Measurements from ENCODE around the gene LUZP2. TPM values are rescaled to one million over a fixed set of nuclear protein-coding genes. Genes with fewer than 3 reads are reported as not detected.

Gene LUZP2
- polyA plus RNA-seq, 3 donors: 0.04 to 0.34 TPM; not detected in 1

- 80 to 91% (median 90%) methylated on average over 3 of the region's 3 CpGs for WGBS, 3 donors
- H3K27ac ChIP-seq (ENCODE audit: low read depth, low read length): no peak overlapping the region
These were observed 46.9 kb downstream of the LUZP2 start for GRCh38 chr11:24543771-24544170.

DNA sequence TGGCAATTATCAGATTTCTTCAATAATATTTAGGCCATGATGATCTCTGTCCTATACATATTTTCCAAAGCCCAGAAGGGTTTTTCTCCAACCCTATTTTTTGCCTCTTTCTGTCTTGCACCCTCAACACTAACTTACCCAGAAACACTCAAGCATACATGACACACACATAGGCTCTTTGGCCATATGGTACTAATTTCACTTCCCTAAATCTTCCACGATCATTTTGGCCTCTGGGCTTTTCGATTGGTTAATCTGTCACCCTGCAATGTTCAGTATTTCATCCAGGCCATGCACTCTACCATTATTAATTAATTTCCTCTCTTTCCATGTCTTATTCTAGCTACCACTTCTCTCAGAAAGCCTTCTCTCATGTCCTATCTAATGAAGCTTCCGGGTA is 59.8 kb downstream of the LUZP2 start:
- WGBS, 3 donors: 62 to 79% (median 76%) methylated on average over 3 of the region's 3 CpGs
- H3K27ac ChIP-seq (ENCODE audit: low read depth, low read length): no peak overlapping the region

GRCh38 chr11:24559315-24559714 is 62.5 kb downstream of the LUZP2 start:
- no peak overlapping the region for H3K27ac ChIP-seq (ENCODE audit: low read depth, low read length)

GRCh38 chr11:24560324-24560723 is 63.5 kb downstream of the LUZP2 start:
- WGBS, 3 donors: 50 to 79% (median 78%) methylated on average over 4 of the region's 4 CpGs
- no peak overlapping the region for H3K27ac ChIP-seq (ENCODE audit: low read depth, low read length)

- no peak overlapping the region for H3K27ac ChIP-seq (ENCODE audit: low read depth, low read length)
These were observed 70.5 kb downstream of the LUZP2 start for GRCh38 chr11:24567380-24567779.

DNA sequence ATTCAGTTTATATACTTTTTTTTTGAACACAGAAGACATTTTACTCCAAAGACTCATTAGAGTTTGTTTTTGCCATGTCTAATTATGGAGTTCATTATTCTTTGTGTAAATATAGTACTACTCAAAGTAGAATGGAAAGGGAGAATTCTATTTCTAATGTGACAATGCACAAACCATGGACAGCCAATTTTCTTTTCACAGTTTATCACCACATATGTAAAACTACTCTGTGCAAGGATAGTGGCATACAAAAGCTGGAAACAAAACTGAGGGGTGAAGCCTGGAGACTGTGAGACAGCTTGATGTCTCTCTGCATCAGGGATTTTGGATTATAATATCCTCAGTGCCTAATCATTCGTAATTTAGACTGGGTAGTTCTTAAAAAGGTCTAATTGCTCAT is 75.5 kb downstream of the LUZP2 start:
- 72 to 91% (median 90%) methylated on average over 1 of the region's 1 CpG for WGBS, 3 donors
- H3K27ac ChIP-seq (ENCODE audit: low read depth, low read length): no peak overlapping the region

DNA sequence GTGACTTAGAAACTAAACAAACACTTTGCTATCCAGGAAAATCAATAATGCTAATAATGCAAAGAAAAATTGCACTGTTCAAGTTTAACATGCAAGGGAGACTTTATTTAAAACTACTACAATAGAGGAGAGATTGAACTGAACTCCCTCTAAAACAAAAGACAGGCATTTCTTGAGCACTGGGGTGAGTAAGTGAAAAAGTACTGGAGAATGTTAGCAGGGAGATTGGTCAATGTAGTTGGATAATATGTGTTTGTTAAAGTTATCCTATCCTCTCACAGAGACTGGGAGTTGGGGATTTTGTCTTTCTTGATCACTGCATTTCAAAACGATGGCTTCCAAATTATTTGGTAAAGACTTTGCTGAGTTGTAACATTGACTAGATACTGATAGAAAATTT is 77.6 kb downstream of the LUZP2 start:
- H3K27ac ChIP-seq (ENCODE audit: low read depth, low read length): no peak overlapping the region
- 54 to 60% (median 57%) methylated on average over 1 of the region's 1 CpG for WGBS, 3 donors

DNA sequence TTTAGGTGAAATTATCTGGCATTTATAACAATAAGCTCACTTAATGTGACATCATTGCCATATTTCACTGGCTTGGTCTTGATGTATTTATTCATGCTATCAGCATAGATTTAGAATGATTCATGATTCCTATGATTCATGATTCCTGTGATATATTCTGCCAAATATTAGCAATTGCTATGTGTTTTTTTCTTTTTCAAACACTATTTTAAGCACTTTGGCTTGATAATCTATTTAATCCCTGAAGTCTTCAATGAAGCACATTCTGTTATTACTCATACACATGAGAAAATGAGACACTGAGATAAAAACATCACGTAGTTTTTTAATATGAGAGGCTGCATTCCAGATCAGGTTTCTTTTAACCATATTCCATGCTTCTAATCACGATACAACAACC is 78.5 kb downstream of the LUZP2 start:
- no peak overlapping the region for H3K27ac ChIP-seq (ENCODE audit: low read depth, low read length)
- WGBS, 3 donors: 37 to 58% (median 39%) methylated on average over 2 of the region's 2 CpGs

DNA sequence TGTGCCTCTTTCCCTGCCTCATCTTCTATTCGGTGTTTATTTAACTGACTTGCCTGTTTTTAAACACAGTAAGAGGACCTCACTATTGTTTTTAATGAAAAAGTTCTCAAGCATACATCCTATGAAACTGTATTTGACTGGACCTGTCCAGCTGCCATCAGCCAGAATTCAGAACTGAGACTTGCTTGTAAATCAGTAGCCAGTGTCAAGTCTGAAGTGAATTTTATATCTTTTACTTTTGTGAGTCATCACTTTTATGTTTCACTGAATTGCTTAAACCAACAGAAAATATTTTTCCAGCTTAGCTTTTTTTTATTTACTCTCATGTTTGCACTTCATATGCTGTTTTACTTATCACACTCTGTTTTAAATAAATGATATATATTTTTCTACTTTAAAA is 88.3 kb downstream of the LUZP2 start:
- 82 to 91% (median 86%) methylated on average over 1 of the region's 1 CpG for WGBS, 3 donors

GRCh38 chr11:24587635-24588034 is 90.8 kb downstream of the LUZP2 start:
- H3K27ac ChIP-seq (ENCODE audit: low read depth, low read length): no peak overlapping the region

More for the DNA sequence above, 88.3 kb downstream of the LUZP2 start:
- H3K27ac ChIP-seq (ENCODE audit: low read depth, low read length): no peak overlapping the region

- WGBS, 3 donors: 79 to 85% (median 85%) methylated on average over 3 of the region's 3 CpGs
- H3K27ac ChIP-seq (ENCODE audit: low read depth, low read length): no peak overlapping the region
These were observed 91.2 kb downstream of the LUZP2 start for GRCh38 chr11:24588081-24588480.

GRCh38 chr11:24589064-24589463 is 92.2 kb downstream of the LUZP2 start:
- WGBS, 3 donors: 40 to 46% (median 40%) methylated on average over 1 of the region's 1 CpG
- H3K27ac ChIP-seq (ENCODE audit: low read depth, low read length): no peak overlapping the region

DNA sequence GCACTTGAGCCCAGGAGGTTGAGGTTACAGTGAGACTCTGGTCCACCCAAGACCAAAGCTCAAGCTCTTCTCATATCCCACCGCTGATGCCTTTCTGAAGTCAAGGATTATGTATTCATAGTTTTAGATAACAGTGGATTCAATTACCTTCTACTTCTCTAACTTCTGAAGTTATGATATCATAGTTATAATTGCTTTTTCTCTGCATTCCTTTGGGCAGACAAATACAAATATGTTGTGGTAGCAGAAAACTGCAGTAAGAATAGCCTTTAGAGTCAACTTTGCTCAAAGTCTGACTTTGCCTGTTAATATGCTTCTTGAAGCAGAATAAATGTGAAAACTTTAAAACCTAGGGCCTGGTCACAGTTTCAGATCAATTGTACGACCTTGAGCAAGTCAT is 94.4 kb downstream of the LUZP2 start:
- H3K27ac ChIP-seq (ENCODE audit: low read depth, low read length): no peak overlapping the region
- 58 to 67% (median 64%) methylated on average over 2 of the region's 2 CpGs for WGBS, 3 donors

- H3K27ac ChIP-seq (ENCODE audit: low read depth, low read length): no peak overlapping the region
- WGBS, 3 donors: 60 to 78% (median 72%) methylated on average over 2 of the region's 2 CpGs
These were observed 95.5 kb downstream of the LUZP2 start for GRCh38 chr11:24592360-24592759.

GRCh38 chr11:24593332-24593731 is 96.5 kb downstream of the LUZP2 start:
- 68 to 82% (median 71%) methylated on average over 4 of the region's 4 CpGs for whole genome bisulfite sequencing, 3 donors
- no peak overlapping the region for H3K27ac ChIP-seq (ENCODE audit: low read depth, low read length)

DNA sequence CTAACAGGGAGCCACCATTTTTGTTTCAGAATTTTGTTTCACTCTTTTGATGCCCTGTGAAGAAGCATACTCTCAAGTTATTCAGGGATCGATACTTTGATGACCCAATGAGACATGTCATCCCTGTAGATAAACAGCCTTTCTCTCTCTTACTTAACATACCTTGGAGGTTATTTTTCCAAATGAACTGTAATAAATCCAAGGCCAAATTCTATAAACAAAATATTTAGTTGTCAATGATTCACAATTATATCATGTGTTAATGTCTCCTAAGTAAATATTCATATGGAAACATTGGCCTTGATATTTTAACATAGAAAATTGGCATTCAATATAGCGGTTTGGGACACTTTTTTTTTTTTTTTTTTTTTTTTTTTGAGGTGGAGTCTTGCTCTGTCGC is 97.5 kb downstream of the LUZP2 start:
- 83 to 93% (median 87%) methylated on average over 3 of the region's 3 CpGs for WGBS, 3 donors
- H3K27ac ChIP-seq (ENCODE audit: low read depth, low read length): no peak overlapping the region

DNA sequence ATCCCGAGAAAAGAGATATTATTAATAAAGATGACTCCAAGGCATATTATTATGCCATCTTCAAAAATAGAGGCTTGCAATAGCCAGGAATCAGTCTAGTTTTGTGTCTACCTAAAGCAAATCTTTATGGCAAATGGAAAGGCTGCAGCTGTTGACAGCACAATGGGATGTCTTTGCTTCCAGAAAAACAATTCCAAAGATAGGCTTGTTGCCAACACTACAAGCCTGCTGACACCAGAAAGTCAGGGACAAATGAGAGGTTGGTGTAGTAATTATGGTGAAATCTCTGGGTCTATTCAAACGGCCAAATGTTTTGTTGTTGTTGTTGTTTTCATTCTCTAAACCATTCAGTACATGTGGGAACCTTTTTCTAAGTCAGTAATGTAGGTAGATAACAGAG is 101.8 kb downstream of the LUZP2 start:
- WGBS, 3 donors: 40 to 62% (median 55%) methylated on average over 2 of the region's 2 CpGs
- no peak overlapping the region for H3K27ac ChIP-seq (ENCODE audit: low read depth, low read length)

GRCh38 chr11:24609192-24610119 is 112.6 kb downstream of the LUZP2 start:
- no peak overlapping the region for H3K27ac ChIP-seq (ENCODE audit: low read depth, low read length)
- 62 to 72% (median 72%) methylated on average over 4 of the region's 4 CpGs for WGBS, 3 donors

GRCh38 chr11:24615451-24616160 is 118.8 kb downstream of the LUZP2 start:
- no peak overlapping the region for H3K27ac ChIP-seq (ENCODE audit: low read depth, low read length)

DNA sequence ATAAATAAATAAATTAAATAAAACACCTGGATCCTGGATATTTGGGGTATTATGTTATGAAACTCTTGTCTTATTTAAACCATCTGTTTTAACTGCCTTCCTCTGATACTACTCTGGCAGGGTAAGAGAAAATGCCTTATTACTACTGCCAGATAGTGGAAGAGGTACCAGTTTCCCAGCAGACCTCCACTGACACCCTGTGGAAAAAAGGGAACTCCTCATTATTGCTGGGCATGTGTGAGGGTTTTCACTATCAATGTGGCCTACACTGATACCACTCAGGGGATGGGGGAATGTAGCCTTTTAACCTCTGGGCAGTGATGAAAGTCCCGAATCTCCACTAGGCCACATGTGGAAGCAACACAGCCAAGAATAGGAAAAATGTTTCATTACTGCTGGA is 121.0 kb downstream of the LUZP2 start:
- 85 to 91% (median 86%) methylated on average over 1 of the region's 1 CpG for WGBS, 3 donors

More for the DNA sequence above, 121.0 kb downstream of the LUZP2 start:
- H3K27ac ChIP-seq (ENCODE audit: low read depth, low read length): no peak overlapping the region
